SIG-M5 (cell line): ENCODE measurements around the gene USP20.

ENCODE experiments used
- DNase-seq: peaks from one replicate; lab custom pipeline; 2025; lab: John Stamatoyannopoulos, UW

USP20 gene

DNA sequence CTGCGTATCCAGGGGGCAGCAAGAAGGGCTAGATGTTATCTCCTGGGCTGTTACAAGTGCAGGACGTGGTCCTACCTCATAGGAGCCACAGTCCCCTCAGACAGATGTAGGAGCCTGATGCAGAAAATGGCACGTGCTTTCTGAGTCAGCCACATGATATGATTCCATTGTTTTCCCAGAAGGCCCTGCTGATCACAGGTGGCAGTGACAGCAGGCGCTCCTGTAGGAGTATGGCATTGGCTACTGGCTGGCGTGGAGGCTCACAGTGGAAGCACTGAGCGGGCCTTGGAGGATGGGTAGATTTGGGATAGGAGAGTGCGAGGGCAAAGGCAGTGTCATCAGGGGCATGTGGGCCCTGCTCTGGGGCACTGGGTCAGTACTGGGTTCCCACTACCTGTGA, 21.9 kb downstream of the USP20 start:
- no peak for DNase-seq

GRCh38 chr9:129858167-129858962, 23.1 kb downstream of the USP20 start:
- DNase-seq: no peak

DNA sequence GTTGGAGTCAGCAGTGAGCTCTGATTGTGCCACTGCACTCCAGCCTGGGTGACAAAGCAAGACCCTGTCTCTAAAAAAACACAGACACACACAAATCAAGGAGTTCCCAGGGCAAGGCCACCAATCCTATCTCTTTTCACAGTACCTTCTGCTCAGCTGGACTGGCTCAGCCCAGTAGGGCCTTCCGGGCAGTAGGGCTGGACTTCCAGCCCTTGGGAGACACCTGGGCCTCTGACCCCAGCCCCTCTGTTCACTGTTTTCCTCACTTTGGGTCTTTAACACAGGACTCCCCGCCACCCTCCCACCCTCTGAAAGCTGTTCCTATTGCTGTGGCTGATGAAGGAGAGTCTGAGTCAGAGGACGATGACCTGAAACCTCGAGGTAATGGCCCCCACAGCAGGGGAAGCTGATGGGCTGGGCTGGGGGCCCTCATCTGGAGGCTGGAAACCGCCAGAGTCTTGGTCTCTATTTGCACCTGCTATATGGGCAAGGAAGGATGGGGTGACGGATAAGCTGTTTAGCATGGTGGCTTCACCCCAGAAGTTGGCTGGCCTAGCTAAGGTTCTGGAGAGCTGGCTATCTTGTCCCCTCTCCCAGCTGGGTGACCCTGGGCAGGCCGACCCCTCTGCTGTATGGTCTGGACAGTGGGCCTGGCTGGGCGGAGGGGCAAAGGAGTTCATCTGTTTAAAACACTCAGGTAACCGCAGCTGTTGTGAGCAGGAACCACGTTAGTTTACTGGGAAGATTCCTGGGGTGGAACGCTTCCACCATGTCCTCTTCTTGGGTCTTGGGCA, 25.6 kb downstream of the USP20 start:
- DNase-seq: no peak

DNA sequence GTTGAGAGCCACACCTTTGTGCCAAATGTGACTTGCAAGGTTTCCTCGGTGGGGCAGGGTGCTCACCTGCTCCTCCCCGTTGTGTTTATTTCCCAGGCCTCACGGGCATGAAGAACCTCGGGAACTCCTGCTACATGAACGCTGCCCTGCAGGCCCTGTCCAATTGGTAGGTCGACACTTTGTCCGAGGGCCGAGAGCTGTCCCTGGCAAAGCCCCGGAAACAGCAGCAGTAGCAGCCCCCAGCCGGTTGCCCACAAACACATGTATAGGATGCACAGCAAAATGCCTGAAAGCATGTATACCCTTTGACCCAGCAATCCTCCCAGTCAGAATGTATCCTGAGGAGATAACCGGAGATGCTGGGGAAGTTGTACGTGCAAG, 26.2 kb downstream of the USP20 start:
- DNase-seq: no peak

DNA sequence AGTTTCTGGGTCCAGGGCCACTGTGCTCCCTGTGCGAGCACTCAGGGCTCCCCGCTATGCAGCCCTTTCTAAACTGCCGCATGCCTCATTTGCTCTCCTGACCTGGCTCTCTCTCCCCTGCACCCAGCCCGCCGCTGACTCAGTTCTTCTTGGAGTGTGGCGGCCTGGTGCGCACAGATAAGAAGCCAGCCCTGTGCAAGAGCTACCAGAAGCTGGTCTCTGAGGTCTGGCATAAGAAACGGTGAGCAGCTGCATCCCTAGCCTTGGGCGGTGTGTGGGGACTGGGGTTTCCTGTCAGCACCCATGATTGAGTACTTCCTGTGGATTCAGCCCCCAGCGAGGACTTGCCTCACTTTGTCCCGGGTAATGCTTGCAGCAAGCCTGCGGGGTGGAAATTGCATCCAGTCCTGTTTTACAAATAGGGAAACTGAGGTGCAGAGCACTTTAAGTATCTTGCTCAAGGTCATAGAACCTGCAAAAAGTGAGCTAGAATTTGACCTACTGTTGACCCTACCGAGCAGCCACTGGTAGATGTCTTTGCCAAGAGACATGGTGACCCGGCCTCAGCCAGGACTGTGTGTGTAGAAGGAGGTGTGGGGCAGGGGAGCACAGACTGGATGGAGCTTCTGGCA, 27.9 kb downstream of the USP20 start:
- DNase-seq: no peak

GRCh38 chr9:129864991-129865647, 29.9 kb downstream of the USP20 start:
- no peak for DNase-seq

- DNase-seq: no peak
Observed at GRCh38 chr9:129865668-129866320, 30.5 kb downstream of the USP20 start.

DNA sequence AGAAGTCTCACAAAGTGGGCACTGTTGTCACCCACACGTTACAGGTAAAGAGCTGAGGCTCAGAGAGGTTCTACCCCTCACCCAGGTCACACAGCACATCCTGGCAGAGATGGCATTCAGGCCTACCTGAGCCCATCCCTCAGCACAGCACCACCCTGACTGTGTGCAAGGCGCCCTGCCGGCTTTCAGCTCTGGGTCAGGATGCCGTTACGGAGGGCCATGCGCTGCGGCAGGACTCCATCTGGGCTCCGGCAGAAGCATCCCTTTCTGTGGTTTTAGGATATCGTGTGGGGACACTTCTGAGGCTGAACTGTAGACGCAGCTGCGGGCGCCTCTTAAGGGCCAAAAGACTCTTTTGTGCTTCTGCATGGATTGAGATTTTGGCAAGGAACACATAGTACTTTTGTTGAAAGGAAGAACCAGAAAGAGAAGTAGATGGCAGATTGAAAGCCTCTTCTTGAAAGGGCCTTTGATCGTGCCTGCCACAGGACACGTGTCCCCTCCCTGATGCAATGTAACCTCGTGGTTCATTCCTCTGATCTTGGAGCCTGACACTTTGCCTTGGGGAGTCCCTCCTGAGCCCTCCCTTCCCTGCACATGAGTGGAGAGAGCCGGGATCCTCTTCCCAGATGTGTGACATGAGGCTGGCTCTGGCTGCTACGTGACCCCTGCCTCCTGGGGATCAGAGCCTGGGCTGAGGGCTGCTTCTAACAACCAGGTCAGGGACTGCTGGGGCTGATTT, 31.3 kb downstream of the USP20 start:
- DNase-seq: no peak

DNA sequence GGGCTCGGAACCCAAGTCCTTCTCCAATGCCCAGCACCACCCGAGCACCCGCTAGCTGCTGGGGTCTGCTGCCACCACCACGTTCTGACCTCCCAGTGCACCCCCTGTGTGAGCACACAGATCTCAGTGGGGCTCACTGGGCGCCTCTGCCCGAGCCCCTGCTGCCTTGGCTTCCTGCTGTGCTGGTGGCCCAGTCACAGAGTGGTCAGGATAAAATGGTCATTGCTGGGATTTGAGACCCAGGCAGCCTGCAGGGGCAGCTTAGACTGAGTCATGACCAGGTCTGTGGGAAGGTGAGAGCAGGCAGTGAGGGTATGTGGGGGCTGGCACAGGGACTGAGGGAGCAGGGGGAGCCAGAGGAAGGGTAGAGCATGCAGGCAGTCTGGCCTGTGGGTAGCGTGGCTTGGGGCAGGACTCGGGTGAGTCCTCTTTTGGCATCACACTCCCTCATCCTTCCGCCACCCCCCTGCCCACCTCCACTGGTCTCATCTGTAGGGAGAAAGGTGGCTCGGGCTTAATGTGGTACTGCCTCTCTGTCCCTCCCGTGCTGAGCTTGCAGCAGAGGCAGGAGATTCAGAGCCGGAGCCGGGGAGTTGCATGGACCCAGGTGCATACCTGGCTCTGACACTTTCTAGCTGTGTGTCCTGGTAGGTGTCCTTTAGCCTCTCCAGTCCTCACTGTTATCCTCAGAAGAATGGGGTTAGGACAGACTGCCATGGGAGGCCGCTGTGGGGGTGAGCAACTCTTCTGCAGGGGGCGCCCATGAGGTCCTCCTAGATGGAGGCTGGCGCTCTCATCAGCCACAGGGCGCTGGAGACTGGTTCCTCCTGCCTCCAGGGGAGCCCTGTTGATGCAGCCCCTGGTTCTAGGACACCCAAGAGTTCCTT, 32.1 kb downstream of the USP20 start:
- DNase-seq: no peak

GRCh38 chr9:129868023-129868871, 33.0 kb downstream of the USP20 start:
- DNase-seq: no peak

GRCh38 chr9:129868872-129869486, 33.7 kb downstream of the USP20 start:
- DNase-seq: no peak

GRCh38 chr9:129869585-129870501, 34.6 kb downstream of the USP20 start:
- no peak for DNase-seq

DNA sequence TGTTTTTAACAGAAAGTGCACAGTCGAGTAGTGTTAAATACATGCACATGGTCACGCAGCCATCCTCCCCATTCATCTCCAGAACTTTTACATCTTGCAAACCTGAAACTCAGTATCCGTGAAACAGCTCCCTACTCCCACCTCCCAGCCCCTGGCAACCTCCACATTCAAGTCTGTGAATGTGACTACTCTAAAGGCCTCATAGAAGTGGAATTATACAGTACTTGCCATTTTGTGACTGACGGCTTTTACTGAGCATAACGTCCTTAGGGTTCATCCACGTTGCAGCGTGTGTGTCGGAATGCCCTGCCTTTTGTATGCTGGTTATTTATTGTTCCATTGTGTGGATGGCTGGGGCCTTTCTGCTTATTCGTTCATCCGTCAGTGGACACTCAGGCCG, 35.8 kb downstream of the USP20 start:
- no peak for DNase-seq

DNA sequence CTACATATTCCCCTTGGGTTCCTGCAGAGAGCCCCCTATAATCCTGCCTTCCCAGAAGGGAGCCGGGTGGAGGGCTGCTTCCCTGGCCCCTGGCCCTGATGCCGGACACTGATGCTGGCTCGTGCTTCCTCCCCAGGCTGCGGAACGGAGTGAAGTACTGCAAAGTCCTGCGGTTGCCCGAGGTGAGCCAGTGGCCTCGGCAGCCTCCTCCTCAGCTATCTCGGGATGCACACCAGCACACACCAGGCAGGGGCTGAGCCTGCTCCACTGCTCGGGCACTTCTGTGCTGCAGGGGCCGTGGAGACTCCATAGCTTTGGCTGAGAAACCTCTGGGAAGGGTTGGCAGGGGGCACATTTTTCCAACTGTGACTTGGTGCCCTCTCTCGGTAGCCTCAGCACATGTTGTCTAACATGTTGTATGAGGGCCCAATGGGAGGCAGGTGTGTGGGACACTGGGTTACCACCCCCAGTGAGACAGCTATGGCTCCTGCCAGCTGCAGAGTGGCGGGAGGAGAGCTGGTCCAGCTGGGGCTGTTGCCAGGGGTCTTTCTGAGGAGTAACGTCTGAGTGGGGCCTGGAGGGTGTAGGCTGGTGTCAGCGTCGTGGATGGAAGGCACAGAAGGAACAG, 38.4 kb downstream of the USP20 start:
- no peak for DNase-seq

DNA sequence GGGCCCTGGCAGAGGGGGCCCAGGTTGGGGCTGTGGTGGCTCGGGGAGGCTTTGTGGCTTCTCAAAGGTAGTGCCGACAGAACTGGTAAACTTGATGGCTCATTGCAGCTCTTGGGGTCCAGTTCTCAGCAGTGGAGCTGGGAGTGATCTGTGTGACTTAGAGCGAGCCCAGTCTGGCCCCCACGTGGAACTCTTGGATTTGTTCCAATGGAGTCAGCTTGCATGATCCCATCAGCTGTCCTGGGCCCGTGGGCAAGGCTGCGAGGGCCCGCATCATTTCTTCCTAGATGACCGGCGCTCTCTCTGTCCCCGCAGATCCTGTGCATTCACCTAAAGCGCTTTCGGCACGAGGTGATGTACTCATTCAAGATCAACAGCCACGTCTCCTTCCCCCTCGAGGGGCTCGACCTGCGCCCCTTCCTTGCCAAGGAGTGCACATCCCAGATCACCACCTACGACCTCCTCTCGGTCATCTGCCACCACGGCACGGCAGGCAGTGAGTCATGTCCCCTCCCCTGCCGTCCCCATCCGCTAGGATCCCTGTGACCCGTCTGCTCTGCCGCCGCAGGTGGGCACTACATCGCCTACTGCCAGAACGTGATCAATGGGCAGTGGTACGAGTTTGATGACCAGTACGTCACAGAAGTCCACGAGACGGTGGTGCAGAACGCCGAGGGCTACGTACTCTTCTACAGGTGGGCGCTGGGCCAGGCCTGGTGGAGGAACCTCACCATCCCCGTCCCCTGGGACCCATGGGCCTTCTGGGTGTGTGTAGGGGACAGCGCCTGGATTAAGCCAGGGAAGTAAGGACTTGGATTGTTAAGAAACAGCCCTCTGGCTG, 39.2 kb downstream of the USP20 start:
- no peak for DNase-seq

DNA sequence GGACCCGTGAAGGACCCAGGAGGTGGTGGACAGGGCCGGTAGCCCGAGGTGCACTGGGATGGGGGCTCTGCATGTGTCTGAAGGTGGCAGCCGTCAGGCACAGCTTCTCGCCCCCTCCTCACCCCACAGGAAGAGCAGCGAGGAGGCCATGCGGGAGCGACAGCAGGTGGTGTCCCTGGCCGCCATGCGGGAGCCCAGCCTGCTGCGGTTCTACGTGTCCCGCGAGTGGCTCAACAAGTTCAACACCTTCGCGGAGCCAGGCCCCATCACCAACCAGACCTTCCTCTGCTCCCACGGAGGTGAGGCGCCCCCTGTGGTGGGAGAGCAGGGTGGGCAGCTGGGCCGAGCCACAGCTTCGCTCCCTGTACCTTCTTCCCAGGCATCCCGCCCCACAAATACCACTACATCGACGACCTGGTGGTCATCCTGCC, 39.9 kb downstream of the USP20 start:
- no peak for DNase-seq
